Amygdala (tissue), 56 donors: ENCODE results near the gene ST7.
"Not testable (repeated sequence)": the region's sequence is repeated elsewhere in the genome, so short reads cannot be mapped to it uniquely, and the experiment has no call there.

Source experiments
- DNase-seq, 56 donors: peaks; one replicate each; lab custom pipeline; 2025; lab: John Stamatoyannopoulos, UW

Gene ST7

GRCh38 chr7:116953372-116953905 is at the start of gene ST7:
Gene ST7, plus strand, starts transcription at chr7:116953501. Its CDS starts 40 bp downstream, at chr7:116953541.
- peak in 41 of 56 donors; percentile 16 to 75 (median 57) for DNase-seq

GRCh38 chr7:116906391-116906790 is 46.9 kb upstream of the ST7 start:
- DNase-seq = no peak

GRCh38 chr7:116910383-116910782 is 42.9 kb upstream of the ST7 start:
- no peak for DNase-seq

GRCh38 chr7:116911801-116912200 is 41.5 kb upstream of the ST7 start:
- no peak for DNase-seq

- no peak for DNase-seq
These were observed 40.9 kb upstream of the ST7 start for GRCh38 chr7:116912269-116912909.

- DNase-seq = no peak
These were observed 34.6 kb upstream of the ST7 start for GRCh38 chr7:116918704-116919103.

- DNase-seq = no peak
These were observed 32.9 kb upstream of the ST7 start for GRCh38 chr7:116920359-116920758.

GRCh38 chr7:116922545-116922944 is 30.8 kb upstream of the ST7 start:
- DNase-seq = no peak

GRCh38 chr7:116924741-116925140 is 28.6 kb upstream of the ST7 start:
- no peak for DNase-seq

GRCh38 chr7:116929021-116929420 is 24.3 kb upstream of the ST7 start:
- no peak for DNase-seq

GRCh38 chr7:116929914-116930913 is 23.1 kb upstream of the ST7 start:
- peak in 54 of 56 donors; percentile 6 to 87 (median 52) for DNase-seq

- no peak for DNase-seq
These were observed 20.7 kb upstream of the ST7 start for GRCh38 chr7:116932566-116932965.

- DNase-seq = no peak
These were observed 19.8 kb upstream of the ST7 start for GRCh38 chr7:116933465-116933864.

GRCh38 chr7:116934580-116934979 is 18.7 kb upstream of the ST7 start:
- no peak for DNase-seq

GRCh38 chr7:116936844-116937243 is 16.5 kb upstream of the ST7 start:
- DNase-seq = not testable (repeated sequence)

- DNase-seq = no peak
These were observed 14.6 kb upstream of the ST7 start for GRCh38 chr7:116938678-116939077.

- no peak for DNase-seq
These were observed 12.5 kb upstream of the ST7 start for GRCh38 chr7:116940689-116941370.

GRCh38 chr7:116942504-116942903 is 10.8 kb upstream of the ST7 start:
- no peak for DNase-seq

- no peak for DNase-seq
These were observed 4.4 kb upstream of the ST7 start for GRCh38 chr7:116948934-116949333.

GRCh38 chr7:116949941-116950801 is 3.1 kb upstream of the ST7 start:
- no peak for DNase-seq
